Measurements from ENCODE around the gene RBM15B.
A peak's percentile ranks its signal among the peaks of the same experiment; 100 is the strongest.
"Not testable (repeated sequence)": the region's sequence is repeated elsewhere in the genome, so short reads cannot be mapped to it uniquely, and the experiment has no call there.

Gene RBM15B, protein sequence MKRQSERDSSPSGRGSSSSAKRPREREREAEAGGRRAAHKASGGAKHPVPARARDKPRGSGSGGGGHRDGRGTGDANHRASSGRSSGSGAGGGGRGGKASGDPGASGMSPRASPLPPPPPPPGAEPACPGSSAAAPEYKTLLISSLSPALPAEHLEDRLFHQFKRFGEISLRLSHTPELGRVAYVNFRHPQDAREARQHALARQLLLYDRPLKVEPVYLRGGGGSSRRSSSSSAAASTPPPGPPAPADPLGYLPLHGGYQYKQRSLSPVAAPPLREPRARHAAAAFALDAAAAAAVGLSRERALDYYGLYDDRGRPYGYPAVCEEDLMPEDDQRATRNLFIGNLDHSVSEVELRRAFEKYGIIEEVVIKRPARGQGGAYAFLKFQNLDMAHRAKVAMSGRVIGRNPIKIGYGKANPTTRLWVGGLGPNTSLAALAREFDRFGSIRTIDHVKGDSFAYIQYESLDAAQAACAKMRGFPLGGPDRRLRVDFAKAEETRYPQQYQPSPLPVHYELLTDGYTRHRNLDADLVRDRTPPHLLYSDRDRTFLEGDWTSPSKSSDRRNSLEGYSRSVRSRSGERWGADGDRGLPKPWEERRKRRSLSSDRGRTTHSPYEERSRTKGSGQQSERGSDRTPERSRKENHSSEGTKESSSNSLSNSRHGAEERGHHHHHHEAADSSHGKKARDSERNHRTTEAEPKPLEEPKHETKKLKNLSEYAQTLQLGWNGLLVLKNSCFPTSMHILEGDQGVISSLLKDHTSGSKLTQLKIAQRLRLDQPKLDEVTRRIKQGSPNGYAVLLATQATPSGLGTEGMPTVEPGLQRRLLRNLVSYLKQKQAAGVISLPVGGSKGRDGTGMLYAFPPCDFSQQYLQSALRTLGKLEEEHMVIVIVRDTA

DNA sequence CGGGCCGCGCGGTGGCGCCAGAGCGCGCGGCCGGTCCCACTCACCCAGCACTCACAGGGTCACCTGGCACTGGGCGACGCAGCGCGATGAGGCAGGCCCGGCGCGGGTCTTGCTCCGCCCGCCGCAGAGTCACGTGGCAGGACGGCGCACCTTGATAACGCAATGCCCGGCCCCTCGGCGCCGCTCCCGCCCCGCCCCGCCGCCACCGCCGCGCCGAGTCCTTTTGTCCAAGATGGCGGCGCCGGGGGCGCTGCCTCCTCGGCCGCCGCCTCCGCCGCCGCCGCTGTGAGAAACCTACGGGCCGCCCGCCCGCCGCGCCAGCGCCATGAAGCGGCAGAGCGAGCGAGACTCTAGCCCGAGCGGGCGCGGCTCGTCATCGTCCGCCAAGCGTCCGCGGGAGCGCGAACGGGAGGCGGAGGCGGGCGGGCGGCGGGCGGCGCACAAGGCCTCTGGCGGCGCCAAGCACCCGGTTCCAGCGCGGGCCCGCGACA, at the start of gene RBM15B:
Gene RBM15B, plus strand, starts transcription at position 211 of the 491 bp plus-strand sequence. Its CDS starts 115 bp downstream, at position 326.
- DNase-seq: peak; percentile 86

DNA sequence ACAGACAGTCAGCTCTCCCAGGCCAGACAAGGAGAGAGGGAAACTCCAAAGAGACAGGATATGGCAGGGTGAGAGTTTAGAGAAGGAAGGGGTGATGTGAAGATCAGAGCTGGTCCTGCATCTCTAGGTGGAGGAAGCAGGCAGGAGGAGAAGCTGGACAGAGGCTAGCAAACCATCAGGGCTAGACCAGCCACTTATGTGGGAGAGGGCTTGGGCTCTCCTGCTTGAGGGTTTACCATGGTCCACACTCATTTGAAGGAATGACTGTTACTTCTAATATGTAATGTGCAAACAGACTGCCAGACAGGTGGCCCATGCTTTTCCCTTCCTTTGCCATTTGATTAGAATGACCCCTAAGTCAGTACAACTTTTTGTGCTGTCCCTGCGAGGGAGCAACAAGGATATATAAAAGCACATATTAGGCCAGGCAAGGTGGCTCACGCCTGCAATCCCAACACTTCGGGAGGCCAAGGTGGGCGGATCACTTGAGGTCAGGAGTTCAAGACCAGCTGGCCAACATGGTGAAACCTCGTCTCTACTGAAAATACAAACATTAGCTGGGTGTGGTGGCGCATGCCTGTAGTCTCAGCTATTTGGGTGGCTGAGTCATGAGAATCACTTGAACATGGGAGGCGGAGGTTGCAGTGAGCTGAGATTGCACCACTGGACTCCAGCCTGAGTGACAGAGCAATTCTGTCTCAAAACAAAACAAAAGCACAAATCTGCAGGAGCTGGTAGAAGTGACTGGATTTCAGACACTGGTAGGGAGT, 47.0 kb upstream of the RBM15B start:
- no peak for DNase-seq

DNA sequence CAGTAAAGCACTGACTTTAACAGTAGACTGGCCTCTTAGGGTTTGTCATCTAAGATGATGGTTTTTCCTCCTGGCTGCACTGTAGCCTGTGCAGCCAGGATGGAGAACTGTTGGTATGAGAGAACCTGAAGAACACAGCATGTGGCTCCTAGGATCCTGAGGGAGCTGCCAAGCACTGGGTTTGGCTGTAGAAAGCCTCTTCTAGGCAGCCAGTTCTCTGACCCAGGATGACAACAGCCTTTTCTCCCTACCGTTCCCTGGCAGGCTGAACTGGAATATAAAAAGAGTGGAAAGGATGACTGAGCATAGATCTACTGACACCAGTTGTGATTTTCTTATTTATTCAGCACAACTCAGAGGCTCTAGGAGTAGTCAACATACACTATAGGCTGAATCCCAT, 40.3 kb upstream of the RBM15B start:
- DNase-seq: no peak

DNA sequence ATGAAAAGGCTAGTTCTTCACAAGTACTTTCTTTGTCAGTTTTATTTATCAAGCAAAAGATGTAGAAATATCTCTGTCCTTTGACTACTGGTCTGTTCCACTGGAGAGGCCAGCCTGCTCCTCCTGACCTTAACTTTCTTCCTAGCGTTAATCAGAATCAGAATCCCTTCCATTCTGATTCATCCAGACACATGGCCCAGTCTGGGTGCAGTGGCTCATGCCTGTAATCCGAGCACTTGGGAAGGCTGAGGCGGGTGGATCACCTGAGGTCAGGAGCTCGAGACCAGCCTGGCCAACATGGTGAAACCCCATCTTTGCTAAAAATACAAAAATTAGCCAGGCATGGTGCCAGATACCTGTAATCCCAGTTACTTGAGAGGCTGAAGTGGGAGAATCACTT, 38.0 kb upstream of the RBM15B start:
- DNase-seq: no peak

DNA sequence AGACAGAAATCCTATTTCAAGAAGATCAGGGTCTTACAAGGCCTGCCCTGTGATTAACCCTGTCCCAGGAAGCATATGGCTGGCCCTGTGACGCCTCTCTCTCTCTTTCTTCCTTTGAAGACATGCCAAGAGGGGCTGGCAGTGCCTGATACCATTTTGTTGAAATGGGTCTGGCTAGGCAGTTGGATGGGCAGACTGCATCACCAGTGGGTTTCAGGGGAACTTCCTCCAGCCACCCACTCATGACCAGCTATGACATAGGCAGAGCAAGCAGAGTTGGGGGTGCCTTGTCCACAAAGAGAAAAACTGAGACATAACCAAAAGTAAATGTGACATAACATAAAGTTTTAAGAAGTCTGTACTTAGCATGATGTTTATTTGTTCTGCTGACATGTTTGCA, 37.4 kb upstream of the RBM15B start:
- DNase-seq: no peak

DNA sequence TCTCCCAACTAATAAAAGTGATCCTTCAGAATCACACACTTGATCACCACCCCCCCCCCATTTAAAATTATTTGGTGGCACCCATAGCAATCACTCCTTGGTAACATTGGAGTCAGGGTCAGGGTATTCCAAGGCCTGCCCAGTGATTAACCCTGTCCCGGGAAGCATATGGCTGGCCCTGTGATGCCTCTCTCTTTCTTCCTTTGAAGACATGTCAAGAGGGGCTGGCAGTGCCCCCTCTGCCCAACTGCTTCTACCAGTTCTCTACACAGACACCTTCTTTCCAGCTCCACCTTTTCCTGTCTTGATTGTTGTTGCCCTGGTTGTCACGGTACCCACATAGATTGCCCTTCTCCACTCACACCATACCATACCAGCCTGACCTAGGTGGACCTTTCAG, 36.9 kb upstream of the RBM15B start:
- no peak for DNase-seq

DNA sequence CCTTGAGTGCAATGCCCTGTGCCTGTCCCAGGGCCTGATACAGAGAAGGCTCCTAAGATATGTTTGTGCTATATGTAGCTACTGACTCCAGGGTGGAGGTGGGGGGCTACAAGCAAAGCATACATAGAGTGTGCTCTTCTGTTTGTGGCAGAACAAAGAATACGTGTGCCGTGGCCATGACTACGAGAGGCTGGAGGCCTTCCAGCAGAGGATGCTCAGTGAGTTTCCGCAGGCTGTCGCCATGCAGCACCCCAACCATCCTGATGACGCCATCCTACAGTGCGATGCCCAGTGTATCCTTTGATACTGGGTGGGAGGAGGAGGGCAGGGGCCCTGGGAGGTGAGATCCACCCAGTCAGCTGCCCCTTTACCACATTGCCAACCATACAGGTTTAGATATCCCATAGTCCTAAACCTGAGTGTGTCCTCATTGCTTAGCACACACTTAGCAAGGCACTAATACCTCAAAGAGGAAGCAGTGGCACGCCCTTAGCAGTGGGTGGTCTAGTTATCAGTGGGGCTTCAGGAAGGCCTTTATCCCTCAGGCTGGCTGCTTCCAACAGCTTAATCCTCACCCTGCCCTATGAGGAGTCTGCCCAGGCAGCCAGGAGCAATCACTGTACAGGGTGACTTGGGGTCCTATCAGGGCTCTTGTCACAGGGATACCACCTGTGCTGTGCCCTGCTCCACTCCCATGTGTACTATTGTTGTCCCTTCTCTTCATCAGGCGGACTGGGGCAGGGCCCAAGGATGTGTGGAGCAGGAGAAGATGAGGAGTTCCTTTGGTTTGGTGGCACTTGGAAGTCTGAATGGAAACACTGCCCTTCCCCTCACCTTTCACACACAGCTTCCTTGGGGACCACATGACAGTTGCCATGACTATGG, 36.1 kb upstream of the RBM15B start:
- DNase-seq: no peak

DNA sequence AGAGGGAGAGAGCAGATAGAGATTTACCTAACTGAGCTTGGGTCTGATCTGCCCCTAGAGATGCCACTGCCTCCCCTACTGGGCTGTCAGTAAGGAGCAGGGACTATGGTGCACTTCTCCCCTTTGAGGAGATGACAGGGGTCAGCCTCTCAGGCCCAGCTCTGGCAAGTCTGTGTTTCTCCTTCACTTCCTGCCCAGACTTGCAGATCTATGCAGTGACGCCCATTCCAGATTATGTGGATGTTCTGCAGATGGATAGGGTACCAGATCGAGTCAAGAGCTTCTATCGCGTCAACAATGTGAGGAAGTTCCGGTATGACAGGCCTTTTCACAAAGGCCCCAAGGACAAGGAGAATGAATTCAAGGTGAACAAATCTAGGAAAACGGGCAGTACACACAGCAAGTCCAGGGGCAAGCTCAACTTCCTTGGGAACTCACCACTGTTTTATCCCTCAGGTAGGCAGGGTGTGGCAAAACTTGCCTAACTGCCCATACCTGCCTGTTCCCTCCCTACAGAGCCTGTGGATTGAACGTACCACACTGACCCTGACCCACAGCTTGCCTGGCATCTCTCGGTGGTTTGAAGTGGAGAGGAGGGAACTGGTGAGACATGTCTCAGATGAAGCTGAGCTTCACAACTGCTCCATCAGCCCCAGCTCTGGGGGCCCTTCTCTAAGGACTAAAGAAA, 35.0 kb upstream of the RBM15B start:
- DNase-seq: no peak

DNA sequence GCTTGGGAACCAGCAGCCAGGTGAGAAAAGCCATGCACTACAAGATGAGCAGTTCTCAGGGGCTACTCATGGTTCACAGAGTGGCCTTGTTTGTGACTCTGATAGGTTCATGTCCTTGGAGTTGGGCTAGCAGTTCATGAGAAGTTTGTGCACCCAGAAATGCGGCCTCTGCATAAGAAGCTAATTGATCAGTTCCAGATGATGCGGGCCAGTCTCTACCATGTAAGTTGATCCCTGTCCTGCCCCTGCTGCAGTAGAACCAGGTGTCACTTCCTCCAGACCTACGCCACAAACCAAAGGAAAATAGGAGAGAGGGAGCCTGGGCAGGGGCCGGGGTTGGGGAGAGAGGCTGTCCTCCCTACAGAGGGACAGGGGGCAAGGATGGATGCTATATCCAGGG, 33.2 kb upstream of the RBM15B start:
- no peak for DNase-seq

DNA sequence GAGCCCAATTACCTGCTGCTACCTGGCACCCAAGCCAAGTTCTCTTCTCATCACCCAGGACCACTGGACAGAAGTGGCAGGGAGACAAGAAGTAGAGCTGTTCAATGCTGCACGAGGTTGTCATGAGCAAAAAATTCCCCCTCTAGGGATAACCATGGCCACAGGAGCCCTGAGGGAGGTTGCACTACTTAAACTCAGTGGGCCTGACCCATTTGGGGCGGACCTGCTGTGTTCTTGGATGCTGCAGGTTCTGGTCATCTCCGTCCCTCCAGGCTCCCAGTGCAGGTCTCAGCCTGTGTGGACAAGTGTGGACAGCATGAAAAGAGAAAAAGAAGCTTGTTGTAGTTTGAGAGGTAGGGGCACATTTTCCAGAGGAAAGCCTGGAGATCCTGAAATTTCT, 32.1 kb upstream of the RBM15B start:
- no peak for DNase-seq

DNA sequence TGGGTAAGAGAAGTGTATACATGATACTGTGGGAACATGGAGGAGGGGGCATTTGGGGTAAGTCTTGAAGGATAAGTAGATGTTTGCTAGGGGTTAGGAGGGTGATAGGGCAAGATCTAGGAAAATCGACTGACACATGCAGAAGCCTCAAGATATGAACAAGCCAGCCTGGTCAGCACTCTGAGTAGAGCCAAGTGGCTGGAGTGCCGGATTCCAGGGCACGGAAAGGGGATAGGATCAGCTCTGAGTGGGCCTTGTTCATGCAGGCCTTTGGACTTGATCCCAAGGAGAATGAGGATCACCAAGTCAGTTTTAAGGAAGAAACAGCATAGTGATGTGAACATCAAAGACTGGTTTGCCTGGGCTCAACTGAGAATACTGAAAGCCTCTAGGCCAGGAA, 30.3 kb upstream of the RBM15B start:
- no peak for DNase-seq

DNA sequence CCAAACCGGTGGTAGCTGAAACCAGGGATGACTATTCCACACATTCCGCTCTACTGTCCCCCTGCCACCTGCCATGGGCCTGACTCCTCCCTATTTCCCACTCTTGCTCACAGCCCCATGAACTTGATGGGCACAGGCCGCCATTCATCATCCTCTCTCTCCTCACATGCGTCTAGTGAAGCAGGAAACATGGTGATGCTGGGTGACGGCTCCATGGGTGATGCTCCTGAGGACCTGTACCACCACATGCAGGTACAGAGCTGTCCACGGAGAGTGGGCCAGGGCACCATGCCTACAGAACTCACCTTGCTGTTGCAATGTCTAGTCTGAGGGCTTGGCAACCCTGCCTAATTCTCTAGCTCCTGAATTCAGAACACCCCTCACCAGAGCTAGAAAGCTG, 29.3 kb upstream of the RBM15B start:
- no peak for DNase-seq

DNA sequence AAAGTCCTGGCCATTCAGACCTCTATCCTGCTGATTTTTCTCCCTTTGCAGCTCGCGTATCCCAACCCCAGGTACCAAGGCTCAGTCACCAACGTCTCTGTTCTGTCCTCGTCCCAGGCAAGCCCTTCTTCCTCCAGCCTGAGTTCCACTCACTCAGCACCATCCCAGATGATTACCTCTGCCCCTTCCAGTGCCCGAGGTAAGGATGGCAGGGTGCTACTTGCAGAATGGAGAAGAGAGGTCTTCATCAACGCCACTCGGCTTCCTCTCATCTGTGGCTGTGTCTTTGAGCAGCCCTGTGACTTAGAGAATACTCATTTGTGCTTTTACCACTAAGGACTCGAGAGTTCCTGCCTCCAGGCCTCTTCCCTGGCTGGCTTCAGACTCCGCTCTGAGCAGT, 28.6 kb upstream of the RBM15B start:
- no peak for DNase-seq

DNA sequence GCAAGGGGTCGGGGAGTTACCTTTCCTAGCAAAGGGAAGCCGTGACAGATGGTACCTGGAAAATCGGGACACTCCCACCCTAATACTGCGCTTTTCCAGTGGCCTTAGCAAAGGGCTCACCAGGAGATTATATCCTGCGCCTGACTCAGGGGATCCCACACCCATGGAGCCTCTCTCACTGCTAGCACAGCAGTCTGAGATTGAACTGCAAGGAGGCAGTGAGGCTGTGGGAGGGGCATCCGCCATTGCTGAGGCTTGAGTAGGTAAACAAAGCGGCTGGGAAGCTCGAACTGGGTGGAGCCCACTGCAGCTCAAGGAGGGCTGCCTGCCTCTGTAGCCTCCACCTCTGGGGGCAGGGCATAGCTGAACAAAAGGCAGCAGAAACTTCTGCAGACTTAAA, 22.8 kb upstream of the RBM15B start:
- not testable (repeated sequence) for DNase-seq

DNA sequence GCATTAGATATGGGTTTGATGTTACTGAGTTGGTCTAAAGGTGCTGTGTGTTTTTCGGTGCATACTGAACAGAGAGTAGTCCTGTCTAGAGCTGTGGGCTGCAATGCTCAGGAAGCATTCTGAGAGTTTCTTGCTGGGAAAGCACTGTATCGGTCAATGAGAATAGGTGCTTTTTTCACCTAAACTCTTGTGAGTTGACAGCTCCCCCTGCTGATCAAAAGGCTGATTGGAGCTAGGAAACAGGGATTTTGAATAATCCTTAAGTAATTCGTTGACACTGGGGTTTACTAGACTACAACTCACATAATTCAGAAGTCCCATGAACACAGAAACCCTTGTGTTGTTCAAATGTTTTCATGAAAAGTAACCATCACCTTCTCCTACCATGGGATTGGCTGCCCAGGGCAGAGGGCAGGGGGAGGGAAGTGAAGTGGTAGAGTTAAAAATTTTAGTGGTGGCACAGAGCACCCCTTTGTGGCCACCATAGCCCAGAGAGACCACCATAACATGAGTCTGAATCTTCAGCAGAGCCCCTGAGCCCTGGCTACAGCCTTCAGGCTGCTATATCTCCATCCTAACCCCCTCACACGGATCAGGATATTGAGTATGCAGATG, 19.0 kb upstream of the RBM15B start:
- peak; percentile 47 for DNase-seq

DNA sequence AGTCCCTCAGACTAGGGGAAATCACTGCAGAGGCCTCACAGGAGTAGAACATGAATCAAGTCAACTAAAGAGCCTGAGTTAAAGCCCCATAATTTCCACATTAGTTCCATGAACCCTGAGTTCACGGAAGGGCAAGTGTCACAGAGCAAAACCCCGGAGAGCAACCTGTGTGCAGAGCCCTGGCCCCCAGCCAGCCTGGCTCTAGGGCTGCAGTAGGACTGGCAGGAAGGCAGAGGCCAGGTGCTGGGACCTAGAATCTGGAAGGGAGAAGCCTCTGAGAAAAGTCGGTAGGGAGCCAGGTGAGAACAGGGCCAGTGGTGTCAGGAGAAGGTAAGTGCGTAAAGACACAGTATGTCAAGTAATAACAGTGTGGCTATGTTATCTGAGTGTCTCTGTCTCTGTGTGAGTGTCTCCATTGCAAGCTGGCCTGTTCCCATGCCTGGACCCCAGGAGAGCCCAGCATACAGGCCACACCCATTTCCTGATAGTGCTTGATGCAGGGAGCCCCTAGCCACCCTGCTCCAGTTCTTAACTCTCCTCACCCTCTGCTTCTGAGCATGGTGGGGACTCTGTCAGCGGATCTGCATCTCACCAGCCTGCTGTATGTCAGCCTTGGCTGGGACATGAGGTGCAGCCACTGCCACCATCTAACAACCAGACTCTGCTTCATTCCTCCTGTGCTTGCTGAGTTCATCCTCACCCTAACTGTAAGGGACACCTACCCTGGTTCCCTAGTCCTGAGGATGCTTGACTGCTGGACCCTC, 17.2 kb upstream of the RBM15B start:
- DNase-seq: no peak

DNA sequence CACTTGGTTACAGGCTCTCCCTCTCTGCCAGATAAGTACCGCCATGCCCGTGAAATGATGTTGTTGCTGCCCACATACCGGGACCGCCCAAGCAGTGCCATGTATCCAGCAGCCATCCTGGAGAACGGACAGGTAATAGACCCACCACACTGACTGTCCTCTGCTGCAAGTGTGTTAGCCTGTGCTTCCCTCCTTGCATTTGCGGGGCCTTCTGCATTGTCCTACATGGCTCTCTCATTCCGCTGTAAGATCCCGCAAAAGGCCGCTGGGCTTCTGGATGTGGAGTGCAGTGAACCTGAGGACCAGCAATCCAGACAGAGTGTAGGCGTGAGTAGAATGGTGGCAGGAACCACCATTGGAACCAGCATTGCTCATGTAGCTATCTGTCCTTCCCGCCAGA, 16.6 kb upstream of the RBM15B start:
- DNase-seq: no peak

DNA sequence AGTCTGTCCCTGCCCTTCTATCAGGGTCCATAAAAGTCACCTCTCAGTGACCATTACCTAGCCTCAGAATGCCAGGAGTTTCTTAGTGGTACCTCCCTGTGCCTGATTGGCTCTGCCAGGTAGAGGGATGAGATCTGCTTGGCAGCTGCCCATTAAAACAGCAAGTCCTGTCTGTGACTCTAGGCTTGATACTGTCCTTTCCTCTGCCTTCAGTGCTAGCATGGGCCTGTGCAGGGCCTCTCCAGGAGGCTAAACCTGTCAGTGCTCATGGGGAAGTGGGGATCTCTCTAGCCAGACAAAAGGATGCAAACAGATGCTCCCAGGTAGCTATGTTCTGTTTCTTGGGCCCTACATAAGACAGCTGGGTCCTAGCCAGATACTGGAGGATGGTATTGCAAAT, 15.9 kb upstream of the RBM15B start:
- no peak for DNase-seq

DNA sequence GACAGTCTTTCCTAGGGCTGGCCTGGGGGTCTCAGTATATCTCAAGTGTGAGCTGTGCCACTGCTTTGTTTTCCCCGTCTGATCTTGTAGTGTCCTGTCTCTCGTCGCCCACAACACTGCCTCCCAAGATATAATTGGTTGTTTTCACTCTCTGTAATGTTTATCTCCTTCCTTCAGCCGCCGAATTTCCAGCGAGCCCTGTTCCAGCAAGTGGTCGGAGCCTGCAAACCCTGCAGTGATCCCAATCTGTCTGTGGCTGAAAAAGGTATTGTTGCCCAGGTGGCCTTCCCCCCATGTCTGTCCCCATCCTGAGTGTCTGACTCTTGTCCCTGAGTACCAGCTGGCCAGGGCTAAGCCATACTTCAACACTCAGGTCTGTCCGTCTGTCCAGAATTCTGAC, 15.5 kb upstream of the RBM15B start:
- no peak for DNase-seq

DNA sequence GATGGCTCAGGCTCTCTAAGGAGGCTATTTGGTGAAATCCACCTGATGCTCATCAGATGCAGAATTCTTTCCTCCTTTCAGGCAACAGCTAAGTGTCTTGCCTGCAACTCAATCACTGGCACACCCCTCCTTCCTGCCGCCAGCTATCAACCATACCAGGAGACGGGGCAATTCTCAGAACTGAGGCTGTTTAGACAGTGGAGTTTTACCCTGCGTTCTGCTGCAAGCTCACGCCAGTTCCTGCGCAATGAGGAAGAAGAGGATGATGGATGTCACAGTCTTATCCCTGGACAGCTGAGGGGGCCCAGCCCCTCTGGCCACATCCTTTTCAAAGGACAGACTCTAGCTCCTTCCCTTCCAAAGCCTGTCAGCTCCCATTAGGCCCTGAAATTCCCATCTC, 13.0 kb upstream of the RBM15B start:
- no peak for DNase-seq
